WERI-Rb-1 (cell line): ENCODE data around the gene DARS2.

Experiments
- DNase-seq: peaks from one replicate; pipeline ENCODE4 v3.0.0-alpha.2; 2020
- H3K27ac ChIP-seq: fragments of 250-450 bp; sonication (Bioruptor Pico); 2 replicates; pipeline ENCODE4 v1.5.1; 2020; ENCODE audit warnings: mild to moderate bottlenecking, moderate library complexity
- H3K27me3 ChIP-seq: fragments of 250-450 bp; sonication (Bioruptor Pico); 2 replicates; pipeline ENCODE4 v1.5.1; 2021; ENCODE audit warnings: mild to moderate bottlenecking, low read depth, moderate library complexity; ENCODE audit not compliant: insufficient read depth, severe bottlenecking
- H3K36me3 ChIP-seq: fragments of 250-450 bp; sonication (Bioruptor Pico); 2 replicates; pipeline ENCODE4 v1.5.1; 2020; ENCODE audit warnings: mild to moderate bottlenecking, moderate library complexity
- H3K4me3 ChIP-seq: 2 replicates; pipeline ENCODE4 v1.5.1; 2011; ENCODE audit warnings: low read depth, mild to moderate bottlenecking, control low read depth, low read length
- H3K9me3 ChIP-seq: fragments of 250-450 bp; sonication (Bioruptor Pico); 2 replicates; pipeline ENCODE4 v1.5.1; 2021; ENCODE audit warnings: mild to moderate bottlenecking, moderate library complexity; ENCODE audit not compliant: severe bottlenecking
- CTCF ChIP-seq: IDR thresholded peaks from 2 replicates; pipeline ENCODE4 v1.5.1; 2011; ENCODE audit warnings: low read depth, mild to moderate bottlenecking, control low read depth, inconsistent platforms, low read length

Gene DARS2

GRCh38 chr1:173863224-173864161 lies 39.0 kb downstream of the DARS2 start:
- DNase-seq = no peak

DNA sequence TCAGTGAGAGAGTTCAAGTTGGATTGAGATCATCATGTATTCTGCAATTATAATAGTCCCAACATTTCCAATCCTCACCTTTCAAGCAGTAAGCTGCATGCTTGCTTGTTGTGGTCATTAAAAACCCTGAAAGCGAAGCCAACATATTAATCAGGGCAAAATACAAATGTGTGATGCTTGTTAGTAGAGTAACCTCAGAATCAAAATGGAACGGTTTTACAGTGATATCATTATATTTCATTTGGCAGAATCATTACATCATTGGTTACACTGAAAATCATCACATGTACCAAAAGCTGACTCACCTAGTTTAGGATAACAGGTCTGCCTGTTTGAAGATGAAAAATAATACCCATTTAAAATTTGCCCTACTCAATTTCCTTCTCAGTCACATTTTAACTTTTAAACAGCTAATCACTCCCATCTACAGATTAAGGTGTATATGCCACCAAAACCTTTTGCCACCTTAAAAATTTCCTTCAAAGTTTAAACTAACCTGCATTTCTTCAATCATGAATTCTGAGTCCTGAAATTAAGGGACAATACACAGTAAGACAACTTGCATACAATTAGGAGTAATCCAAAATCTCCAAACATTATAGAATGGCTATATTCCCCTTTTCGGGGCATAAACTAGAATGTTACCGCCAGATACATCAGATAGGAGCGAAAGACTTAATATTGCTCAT lies 39.9 kb downstream of the DARS2 start:
- TF ChIP-seq CTCF = no peak
- H3K4me3 ChIP-seq = no peak overlapping the region
- DNase-seq = no peak
- H3K27me3 ChIP-seq = no peaks in the 10 kb centered on the region
- no peak overlapping the region for H3K27ac ChIP-seq
- H3K36me3 ChIP-seq = peaks cover 84% of the 10 kb centered on the region
- no peaks in the 10 kb centered on the region for H3K9me3 ChIP-seq

More at GRCh38 chr1:173863224-173864161, 39.0 kb downstream of the DARS2 start:
- no peak overlapping the region for H3K27ac ChIP-seq
- H3K4me3 ChIP-seq = no peak overlapping the region
- H3K36me3 ChIP-seq = peaks cover 92% of the 10 kb centered on the region
- no peaks in the 10 kb centered on the region for H3K9me3 ChIP-seq
- H3K27me3 ChIP-seq = no peaks in the 10 kb centered on the region
- TF ChIP-seq CTCF = no peak

- no peak overlapping the region for H3K4me3 ChIP-seq
- no peak for TF ChIP-seq CTCF
- H3K27ac ChIP-seq = peak overlapping the region; percentile 83
- no peaks in the 10 kb centered on the region for H3K27me3 ChIP-seq
- peaks cover 74% of the 10 kb centered on the region for H3K36me3 ChIP-seq
- DNase-seq = no peak
- H3K9me3 ChIP-seq = no peaks in the 10 kb centered on the region
Observed at GRCh38 chr1:173865468-173866164, 41.1 kb downstream of the DARS2 start.

GRCh38 chr1:173866413-173867115 lies 42.1 kb downstream of the DARS2 start:
- no peak for TF ChIP-seq CTCF
- Histone ChIP-seq H3K36me3 (peaks cover 68% of the 10 kb centered on the region), H3K27me3 (no peaks in the 10 kb centered on the region), H3K27ac (peak overlapping the region; percentile 83), H3K9me3 (no peaks in the 10 kb centered on the region), H3K4me3 (peak overlapping the region; percentile 96)
- DNase-seq = no peak

GRCh38 chr1:173867141-173867752 lies 42.8 kb downstream of the DARS2 start:
- peak; percentile 21 for DNase-seq
- Histone ChIP-seq H3K27ac (peak overlapping the region; percentile 83), H3K27me3 (no peaks in the 10 kb centered on the region), H3K4me3 (peak overlapping the region; percentile 96), H3K9me3 (no peaks in the 10 kb centered on the region), H3K36me3 (peaks cover 64% of the 10 kb centered on the region)
- TF ChIP-seq CTCF = no peak
